GM18507 (cell line): ENCODE measurements around the gene CEACAM19.
A peak's percentile ranks its signal among the peaks of the same experiment; 100 is the strongest.

Experiments used
- DNase-seq: peaks from one replicate; pipeline ENCODE4 v3.0.0; 2011; ENCODE audit warnings: low read depth; ENCODE audit not compliant: insufficient read length; ENCODE audit errors: extremely low spot score
- FAIRE-seq: peaks from 2 replicates; lab custom pipeline; 2011; peaks lifted over from hg19 to GRCh38; lab: Jason Lieb, UNC

CEACAM19 gene

DNA sequence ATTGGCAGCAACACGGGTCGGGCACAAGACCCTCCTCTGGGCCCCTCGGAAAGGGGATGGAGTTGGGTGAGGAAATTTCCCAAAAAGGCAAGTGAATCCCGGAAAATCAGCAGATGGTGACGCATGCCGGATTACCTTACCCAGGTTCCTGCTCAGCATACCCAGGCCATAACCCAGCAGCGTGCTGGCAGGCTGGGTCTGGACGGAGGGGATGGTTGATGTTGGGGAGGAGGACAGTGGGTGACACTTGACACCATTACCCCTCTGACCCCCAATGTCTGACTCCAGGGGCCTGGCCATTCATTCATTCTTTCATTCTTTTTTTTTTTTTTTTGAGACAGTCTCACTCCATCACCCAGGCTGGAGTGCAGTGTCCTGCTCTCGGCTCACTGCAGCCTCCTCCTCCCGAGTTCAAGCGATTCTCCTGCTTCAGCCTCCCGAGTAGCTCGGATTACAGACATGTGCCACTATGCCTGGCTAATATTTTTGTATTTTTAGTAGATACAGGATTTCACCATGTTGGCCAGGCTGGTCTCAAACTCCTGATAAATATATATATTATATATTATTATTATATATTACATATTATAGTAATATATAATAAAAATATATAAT lies 26.8 kb upstream of the CEACAM19 start:
- no peak for DNase-seq
- FAIRE-seq = no peak

DNA sequence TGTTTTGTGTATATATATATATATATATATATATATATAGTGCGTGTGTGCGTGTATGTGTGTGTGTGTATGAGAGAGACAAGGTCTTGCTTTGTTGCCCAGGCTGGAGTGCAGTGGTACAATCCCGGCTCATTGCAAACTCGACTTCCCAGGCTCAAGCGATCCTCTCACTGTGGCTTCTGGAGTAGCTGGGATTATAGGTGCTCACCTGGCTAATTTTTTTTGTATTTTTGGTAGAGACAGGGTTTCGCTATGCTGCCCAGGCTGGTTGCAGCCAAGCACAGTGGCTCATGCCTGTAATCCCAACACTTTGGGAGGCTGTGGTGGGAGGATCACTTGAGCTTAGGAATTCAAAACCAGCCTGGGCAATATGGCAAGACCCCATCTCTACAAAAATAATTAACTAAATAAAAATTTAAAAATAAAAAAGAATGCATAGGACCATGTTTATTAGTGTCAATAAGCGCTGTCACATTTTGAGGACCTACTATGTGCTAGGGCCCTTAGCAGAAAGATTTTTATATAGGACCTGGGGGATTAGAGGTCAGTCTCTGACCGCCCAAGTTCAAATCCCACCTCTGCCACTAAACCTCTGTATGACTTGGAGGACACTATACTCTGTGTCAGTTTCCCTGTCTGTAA lies 25.8 kb upstream of the CEACAM19 start:
- no peak for FAIRE-seq
- DNase-seq = no peak

DNA sequence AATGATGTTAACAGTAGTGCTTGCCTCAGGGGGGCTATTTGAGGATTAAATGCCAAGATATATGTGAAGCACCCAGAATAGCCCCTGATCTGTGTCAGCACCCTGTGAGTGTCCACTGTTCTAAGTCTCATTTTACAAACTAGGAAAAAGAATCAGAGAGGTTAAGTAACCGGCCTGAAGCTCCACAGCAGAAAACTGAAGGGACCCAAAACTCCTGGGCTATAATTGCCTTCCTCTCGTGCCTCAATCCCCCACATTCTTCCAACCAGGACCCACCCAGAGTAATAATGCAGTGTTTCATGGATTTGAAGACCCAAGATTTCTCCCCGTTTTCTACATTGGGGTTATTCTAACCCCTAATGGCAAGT lies 25.2 kb upstream of the CEACAM19 start:
- FAIRE-seq = no peak

DNA sequence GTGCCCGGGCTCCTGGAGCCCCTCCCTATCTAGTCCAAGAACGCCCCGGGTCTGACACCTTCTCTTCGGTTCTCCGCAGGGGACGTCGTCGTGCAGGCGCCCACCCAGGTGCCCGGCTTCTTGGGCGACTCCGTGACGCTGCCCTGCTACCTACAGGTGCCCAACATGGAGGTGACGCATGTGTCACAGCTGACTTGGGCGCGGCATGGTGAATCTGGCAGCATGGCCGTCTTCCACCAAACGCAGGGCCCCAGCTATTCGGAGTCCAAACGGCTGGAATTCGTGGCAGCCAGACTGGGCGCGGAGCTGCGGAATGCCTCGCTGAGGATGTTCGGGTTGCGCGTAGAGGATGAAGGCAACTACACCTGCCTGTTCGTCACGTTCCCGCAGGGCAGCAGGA lies 24.1 kb upstream of the CEACAM19 start:
- DNase-seq = no peak
- no peak for FAIRE-seq

More for the DNA sequence above, 25.2 kb upstream of the CEACAM19 start:
- DNase-seq = no peak

DNA sequence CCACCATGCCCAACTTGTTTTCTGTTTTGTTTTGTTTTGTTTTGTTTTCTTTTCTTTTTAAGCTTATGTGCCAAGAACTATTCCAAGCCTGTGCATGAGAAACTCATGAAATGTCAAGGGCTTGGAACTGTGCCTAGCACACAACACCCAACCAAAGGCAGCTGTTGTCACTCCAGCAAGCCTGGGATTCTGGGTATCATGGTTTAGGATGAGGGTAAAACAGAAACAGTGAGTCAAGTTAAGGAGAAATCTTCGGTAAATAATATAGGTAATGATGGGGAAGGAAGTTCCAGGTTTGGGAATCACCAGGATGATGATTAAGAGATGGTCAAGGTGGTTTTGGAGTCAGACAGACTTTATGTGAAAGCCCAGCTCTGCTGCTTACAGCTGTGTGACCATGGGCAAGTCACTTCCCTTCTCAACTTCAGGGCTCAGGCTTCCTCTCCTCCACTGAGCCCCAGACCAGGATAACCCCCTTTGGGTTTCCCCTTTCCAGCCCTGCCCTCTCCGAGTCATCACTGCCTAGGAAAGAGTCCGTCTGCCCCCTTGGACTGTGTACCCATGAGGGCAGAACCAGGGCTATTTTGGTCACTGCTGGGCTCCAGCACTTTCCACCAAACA lies 22.5 kb upstream of the CEACAM19 start:
- DNase-seq (no peak), FAIRE-seq (no peak)

DNA sequence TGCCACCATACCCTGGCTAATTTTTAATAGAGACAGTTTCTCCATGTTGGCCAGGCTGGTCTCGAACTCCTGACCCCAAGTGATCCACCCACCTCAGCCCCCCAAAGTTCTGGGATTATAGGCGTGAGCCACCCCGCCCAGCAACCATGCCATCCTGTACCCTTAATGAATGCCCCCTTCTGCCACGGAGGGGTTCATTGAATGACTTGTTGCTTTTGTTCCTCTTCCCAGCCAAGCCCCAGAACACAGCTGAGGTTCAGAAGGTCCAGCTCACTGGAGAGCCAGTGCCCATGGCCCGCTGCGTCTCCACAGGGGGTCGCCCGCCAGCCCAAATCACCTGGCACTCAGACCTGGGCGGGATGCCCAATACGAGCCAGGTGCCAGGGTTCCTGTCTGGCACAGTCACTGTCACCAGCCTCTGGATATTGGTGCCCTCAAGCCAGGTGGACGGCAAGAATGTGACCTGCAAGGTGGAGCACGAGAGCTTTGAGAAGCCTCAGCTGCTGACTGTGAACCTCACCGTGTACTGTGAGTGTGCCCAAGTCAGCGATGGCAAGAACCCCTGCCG lies 21.6 kb upstream of the CEACAM19 start:
- FAIRE-seq (no peak), DNase-seq (no peak)

DNA sequence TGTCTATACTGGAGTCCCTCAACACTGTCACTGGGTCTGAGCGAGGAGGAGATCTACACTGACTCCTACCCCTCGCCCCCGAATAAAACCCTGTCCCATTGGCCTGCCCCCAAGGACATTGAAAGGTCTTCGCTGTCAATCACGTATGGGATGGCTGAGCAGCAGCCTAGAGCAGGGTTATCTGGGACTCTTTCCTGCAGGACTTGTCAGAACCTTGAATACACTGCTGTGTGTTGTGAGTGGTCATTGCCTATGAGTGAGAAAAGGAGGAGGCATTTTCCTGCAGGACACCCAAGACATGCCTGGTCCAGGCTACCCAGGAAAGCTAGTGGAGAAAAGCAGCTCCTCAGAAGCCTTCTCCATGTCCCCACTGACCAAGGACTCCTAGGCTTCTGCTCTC lies 17.9 kb upstream of the CEACAM19 start:
- FAIRE-seq = no peak

DNA sequence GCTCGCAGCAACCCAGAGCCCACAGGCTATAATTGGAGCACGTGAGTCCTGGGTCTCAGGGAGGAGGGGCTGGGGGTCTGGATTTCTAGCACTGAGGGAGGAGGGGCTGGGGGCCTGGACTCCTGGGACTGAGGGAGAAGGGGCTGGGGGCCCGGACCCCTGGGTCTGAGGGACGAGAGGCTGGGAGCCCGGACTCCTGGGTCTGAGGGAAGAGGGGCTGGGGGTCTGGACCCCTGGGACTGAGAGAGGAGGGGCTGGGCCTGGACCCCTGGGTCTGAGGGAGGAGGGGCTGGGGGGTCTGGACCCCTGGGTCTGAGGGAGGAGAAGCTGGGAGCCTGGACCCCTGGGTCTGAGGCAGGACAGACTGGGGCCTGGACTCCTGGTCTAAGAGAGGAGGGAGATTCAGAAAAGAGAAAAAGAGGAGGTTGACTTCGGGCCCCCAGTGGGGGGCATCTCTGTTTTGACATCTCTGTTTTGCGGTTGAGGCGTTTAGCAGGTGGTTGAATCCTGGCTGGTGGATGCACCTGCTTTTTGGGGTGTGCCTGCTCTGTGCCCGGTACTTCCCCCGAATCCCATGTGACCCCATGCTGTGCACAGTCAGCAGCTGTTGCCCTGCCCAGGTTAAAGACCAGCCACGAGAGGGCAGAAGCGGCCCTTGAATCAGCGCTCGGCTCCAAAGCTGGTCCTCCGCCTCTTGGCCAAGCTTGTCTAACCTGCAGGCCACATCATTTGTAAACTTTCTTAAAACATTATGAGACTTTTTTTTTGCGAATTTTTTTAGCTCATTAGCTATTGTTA lies 17.1 kb upstream of the CEACAM19 start:
- FAIRE-seq = peak; percentile 92
- DNase-seq = peak; percentile 81

More for the DNA sequence above, 17.9 kb upstream of the CEACAM19 start:
- DNase-seq = no peak

DNA sequence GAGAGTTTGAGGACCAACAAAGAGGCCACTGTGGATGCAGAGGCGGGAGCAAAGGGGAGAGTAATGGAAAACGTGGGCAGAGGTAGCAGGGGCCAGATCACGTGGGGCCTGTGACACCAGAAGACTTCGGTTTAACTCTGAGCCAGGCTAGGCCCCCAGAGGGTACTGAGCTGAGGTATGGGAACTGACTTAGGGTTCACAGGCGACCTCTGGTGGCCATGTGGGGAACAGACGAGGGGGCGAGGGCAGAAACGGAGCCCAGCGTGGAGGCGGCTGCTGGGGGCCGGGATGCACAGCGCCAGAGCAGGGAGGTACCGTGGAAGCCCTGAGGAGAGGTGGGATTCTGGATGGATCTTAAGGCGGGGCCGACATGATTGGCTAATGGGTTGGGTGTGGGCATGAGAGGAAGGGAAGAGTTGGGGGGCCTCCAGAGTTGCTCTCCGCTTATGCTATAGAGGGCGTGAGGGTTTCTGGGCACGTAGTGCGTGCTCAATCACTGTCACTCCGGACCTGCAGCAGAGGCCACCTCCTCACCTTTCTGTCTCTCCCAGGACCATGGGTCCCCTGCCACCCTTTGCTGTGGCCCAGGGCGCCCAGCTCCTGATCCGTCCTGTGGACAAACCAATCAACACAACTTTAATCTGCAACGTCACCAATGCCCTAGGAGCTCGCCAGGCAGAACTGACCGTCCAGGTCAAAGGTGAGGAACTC lies 13.9 kb upstream of the CEACAM19 start:
- FAIRE-seq (peak; percentile 60), DNase-seq (peak; percentile 67)

DNA sequence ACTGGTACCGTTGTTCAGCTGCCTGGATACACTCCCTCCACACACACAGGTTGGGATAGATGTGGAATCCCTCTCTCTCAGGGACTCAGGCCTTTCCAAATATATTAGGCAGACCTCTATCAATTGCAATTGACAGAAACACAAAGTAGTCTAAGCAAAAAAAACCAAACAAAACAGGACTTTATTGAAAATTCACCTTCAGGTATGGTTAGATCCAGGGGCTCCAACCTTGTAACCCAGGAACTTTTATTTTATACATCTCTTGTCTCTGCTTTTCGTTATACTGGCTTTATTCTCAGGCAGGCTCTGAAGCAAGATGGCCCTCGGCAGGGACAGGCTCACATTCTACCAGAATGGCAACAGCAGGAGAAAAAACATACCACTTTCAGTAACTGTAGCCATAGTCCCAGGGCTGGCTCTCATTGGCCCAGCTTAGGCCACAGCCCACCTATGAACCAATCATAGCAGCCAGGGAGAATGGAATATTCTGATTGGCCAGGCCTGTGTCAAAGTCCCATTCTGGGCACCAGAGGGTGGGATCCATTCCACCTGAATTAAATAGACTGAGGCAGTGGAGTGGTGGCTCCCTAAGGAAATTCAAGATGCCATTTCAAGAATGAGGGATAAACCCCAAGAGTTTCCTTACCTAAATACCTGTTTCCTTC lies 13.1 kb upstream of the CEACAM19 start:
- FAIRE-seq (no peak), DNase-seq (no peak)

DNA sequence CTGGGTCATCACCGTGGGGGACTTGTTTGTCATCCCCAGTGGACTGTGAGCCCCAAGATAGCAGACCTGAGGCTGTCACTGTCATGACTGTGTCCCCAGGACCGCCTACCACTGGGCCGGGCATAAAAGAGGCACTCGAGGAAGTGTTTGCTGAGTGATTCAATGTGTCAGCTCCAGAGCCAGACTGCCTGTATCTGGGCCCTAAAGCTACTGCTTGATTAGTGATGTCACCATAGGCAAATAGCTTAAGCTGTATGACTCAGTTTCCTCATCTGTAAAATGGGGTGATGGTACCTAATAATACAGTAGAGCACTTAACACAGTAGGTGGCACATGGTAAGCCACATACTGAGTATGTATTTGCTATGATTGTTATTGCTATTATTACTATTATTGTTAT lies 11.2 kb upstream of the CEACAM19 start:
- FAIRE-seq = no peak
- DNase-seq = no peak

DNA sequence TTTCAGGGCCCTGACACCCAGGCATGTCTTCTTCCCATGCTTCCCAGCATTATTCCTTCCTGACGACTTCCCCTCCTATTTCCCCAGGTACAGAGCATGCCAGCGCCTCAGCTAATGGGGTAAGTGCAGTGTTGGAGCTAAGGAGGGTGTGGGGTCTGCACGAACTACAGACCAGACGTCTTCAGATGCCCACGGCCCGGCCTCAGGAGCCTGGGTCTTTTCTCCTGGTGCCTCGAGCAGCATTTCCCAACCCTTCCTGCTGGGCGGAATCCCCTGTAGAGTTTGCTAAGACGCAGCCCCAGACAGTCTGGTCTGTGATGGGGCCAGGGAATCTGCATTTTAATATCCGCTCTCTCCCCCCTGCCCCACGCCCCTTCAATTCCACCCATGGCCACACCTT lies 10.1 kb upstream of the CEACAM19 start:
- FAIRE-seq = no peak

DNA sequence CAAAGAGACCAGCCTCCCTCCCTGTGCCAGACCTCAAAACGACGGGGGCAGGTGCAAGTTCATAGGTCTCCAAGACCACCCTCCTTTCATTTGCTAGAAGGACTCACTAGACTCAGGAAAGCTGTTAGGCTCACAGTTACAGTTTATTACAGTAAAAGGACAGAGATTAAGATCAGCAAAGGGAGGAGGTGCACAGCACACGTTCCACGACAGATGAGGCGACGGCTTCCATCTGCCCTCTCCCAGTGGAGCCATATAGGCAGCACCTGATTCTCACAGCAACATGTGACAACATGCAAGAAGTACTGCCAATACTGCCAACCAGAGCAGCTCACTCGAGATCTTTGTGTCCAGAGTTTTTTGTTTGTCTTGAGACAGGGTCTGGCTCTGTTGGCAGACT lies 9.4 kb upstream of the CEACAM19 start:
- DNase-seq (no peak), FAIRE-seq (no peak)

More for the DNA sequence above, 10.1 kb upstream of the CEACAM19 start:
- no peak for DNase-seq

DNA sequence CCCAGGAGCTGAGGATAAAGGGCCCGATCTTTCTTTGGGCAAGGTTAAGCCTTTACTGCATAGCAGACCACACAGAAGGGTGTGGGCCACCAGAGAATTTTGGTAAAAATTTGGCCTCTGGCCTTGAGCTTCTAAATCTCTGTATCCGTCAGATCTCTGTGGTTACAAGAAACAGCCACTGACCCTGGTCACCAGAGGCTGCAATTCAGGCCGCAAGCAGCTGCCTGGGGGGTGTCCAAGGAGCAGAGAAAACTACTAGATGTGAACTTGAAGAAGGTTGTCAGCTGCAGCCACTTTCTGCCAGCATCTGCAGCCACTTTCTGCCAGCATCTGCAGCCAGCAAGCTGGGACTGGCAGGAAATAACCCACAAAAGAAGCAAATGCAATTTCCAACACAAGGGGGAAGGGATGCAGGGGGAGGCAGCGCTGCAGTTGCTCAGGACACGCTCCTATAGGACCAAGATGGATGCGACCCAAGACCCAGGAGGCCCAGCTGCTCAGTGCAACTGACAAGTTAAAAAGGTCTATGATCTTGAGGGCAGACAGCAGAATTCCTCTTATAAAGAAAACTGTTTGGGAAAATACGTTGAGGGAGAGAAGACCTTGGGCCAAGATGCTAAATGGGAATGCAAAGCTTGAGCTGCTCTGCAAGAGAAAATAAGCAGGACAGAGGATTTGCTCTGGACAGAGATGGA lies 8.4 kb upstream of the CEACAM19 start:
- DNase-seq = no peak
- FAIRE-seq = no peak

DNA sequence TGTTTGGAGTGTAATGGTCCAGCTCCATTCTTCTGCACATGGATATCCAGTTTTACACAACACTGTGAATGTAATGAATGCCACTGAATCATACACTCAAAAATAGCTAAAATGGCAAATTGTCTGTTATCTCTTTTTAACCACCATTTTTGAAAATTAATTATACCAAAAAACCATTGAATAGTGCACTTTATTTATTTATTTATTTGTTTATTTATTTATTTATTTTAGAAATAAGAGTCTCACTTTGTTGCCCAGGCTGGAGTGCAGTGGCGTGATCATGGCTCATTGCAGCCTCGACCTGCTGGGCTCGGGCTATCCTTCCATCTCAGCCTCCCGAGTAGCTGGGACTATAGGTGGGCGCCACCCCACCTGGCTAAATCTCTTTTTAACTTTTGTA lies 7.3 kb upstream of the CEACAM19 start:
- DNase-seq (no peak), FAIRE-seq (no peak)

DNA sequence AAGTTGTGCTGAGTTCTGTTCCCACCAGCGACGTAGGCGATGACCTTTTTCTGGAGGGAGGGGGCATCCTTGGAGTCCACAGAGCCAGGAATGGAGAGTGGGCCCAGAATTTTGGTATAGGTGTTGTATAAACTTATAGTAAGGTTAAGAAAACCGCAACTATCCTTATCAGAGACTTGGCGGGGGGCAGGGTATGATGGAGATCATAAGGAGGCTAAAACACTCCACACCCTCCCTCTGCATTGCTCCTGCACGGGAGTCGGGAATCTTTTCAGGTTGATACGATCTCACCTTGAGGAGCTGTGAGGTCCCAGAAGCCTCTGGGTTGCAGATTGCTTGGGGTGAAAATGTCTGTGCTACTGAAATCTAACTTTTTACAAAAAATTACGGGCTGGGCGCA lies 6.3 kb upstream of the CEACAM19 start:
- no peak for FAIRE-seq
- no peak for DNase-seq

DNA sequence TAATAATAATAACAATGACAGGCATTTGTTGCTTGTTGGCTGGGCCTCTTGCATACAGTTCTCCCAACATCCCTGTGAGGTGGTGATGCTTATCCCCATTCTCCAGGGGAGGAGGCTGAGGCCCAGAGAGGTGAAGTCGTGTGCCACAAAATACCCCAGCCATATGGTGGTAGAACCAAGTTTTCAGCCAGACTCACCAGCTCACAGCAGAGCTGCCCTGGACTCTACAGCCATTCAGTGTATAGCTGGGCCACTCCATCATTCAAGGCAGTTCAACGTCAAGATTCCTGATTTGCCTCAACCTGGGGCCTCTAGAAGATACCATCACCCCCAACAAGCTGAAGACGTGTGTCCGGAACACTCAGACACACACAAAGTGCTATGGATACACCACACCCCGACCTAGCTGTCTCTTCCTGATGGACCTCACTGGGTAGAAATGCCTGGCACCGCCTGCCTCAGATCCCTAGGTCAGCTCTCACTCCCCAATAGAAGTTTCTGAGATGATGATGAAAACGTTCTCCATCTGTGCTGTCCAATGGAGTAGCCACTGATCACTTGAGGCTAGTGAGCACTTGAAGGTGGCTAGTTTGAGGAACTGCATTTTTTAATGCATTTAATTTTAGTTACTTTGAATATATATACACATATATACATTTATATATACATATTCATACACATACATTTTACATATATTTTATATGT lies 4.3 kb upstream of the CEACAM19 start:
- DNase-seq (no peak), FAIRE-seq (no peak)
